HCT116 (cell line): ENCODE results near the gene MYO1B. TPM values are rescaled to one million over a fixed set of nuclear protein-coding genes. Genes with fewer than 3 reads are reported as not detected.

Experiments
- ATAC-seq: fragments of 200-7000 bp; cut with Tn5 transposase; 2 replicates; pipeline ENCODE4 v1.9.1; 2020; ENCODE audit warnings: mild to moderate bottlenecking, moderate library complexity
- BruUV-seq: library from RNA; stranded (reverse); fragments of 400-500 nt; replicated peaks from 2 replicates; lab custom pipeline; 2021; lab: Mats Ljungman, UMichigan
- CTCF ChIA-PET: fragments of 300-600 bp; sonication (Branson Sonifier 250); formaldehyde crosslinking; loops from one replicate; lab custom pipeline; 2021; ENCODE audit warnings: antibody characterized with exemption; lab: Charles Lee
- POLR2A ChIA-PET: fragments of 300-600, 350-600 bp; sonication (Branson Sonifier 250); formaldehyde crosslinking; loops from one replicate; lab custom pipeline; 2021; ENCODE audit warnings: antibody characterized with exemption; lab: Charles Lee
- RAD21 ChIA-PET, 2 experiments: fragments of 300-600 bp; sonication (Branson Sonifier 250); formaldehyde crosslinking; loops; one replicate each; lab custom pipeline; 2023; ENCODE audit warnings: low total read pairs in 2 of 2; ENCODE audit not compliant: uncharacterized antibody in 2 of 2, unreplicated experiment in 2 of 2, low non-redundant PET in 1 of 2; lab: Charles Lee
- DNase-seq: peaks from one replicate; pipeline ENCODE4 v3.0.0-alpha.2; 2010; ENCODE audit warnings: low read depth, low spot score
- H2AFZ ChIP-seq: fragments of 200-600 bp; shearing (Covaris generic), sonication (generic); 2 replicates; pipeline ENCODE4 v1.6.1; 2017; ENCODE audit warnings: low read depth, mixed run types, mixed read lengths, antibody characterized with exemption, low read length; ENCODE audit not compliant: poor library complexity, severe bottlenecking
- H3K27ac ChIP-seq: 2 replicates; pipeline ENCODE4 v1.5.1; 2012; ENCODE audit warnings: low read depth, low read length
- H3K27me3 ChIP-seq: fragments of 200-600 bp; sonication (generic); 2 replicates; pipeline ENCODE4 v1.6.1; 2016; ENCODE audit warnings: mixed run types, low read length, mixed read lengths; ENCODE audit not compliant: insufficient read depth
- H3K36me3 ChIP-seq, 2 experiments: fragments of 200-500 bp in 1 of 2; fragments of 200-600 bp in 1 of 2; sonication (Bioruptor generic) in 1 of 2; sonication (generic) in 1 of 2; 2 replicates each; pipeline versions ENCODE4 v1.5.1 to v1.6.1; 2014 to 2016; ENCODE audit warnings: low read length in 2 of 2, inconsistent platforms in 1 of 2, mixed read lengths in 1 of 2, mixed run types in 1 of 2; ENCODE audit not compliant: insufficient read depth in 2 of 2, control insufficient read depth in 1 of 2
- H3K4me1 ChIP-seq, 2 experiments: fragments of 200-600 bp in 1 of 2; sonication (generic) in 1 of 2; 2 replicates each; pipeline versions ENCODE4 v1.5.1 to v1.6.1; 2012 to 2017; ENCODE audit warnings: low read length in 2 of 2, inconsistent platforms in 1 of 2, mild to moderate bottlenecking in 1 of 2, mixed read lengths in 1 of 2, mixed run types in 1 of 2, moderate library complexity in 1 of 2; ENCODE audit not compliant: insufficient read depth in 2 of 2, control insufficient read depth in 1 of 2
- H3K4me2 ChIP-seq: fragments of 200-600 bp; sonication (generic); 2 replicates; pipeline ENCODE4 v1.6.1; 2017; ENCODE audit warnings: mixed run types, low read length, mixed read lengths
- H3K4me3 ChIP-seq, 2 experiments: fragments of 200-600 bp in 1 of 2; sonication (generic) in 1 of 2; replicated peaks in 1 of 2; 2 replicates each; pipeline ENCODE4 v1.5.1; 2011 to 2016; ENCODE audit warnings: low read length in 2 of 2, control low read depth in 1 of 2, low read depth in 1 of 2, mild to moderate bottlenecking in 1 of 2, mixed read lengths in 1 of 2, mixed run types in 1 of 2
- H3K79me2 ChIP-seq: fragments of 200-600 bp; sonication (generic); 2 replicates; pipeline ENCODE4 v1.6.1; 2017; ENCODE audit warnings: mild to moderate bottlenecking, mixed run types, low read length, moderate library complexity, mixed read lengths; ENCODE audit not compliant: insufficient read depth
- H3K9ac ChIP-seq: fragments of 200-600 bp; sonication (generic); 2 replicates; pipeline ENCODE4 v1.6.1; 2016; ENCODE audit warnings: low read length, mixed read lengths
- H3K9me2 ChIP-seq: fragments of 200-600 bp; sonication (generic), shearing (Covaris generic); 2 replicates; pipeline ENCODE4 v1.6.1; 2017; ENCODE audit warnings: mixed run types, mild to moderate bottlenecking, moderate library complexity; ENCODE audit not compliant: insufficient read depth
- H3K9me3 ChIP-seq, 2 experiments: fragments of 200-500 bp in 1 of 2; fragments of 200-600 bp in 1 of 2; sonication (Bioruptor generic) in 1 of 2; sonication (generic) in 1 of 2; 2 replicates each; pipeline ENCODE4 v1.6.1; 2014 to 2017; ENCODE audit warnings: low read length in 2 of 2, mixed read lengths in 2 of 2, inconsistent platforms in 1 of 2, low read depth in 1 of 2, mild to moderate bottlenecking in 1 of 2, mixed run types in 1 of 2, moderate library complexity in 1 of 2; ENCODE audit not compliant: control insufficient read depth in 1 of 2, insufficient read depth in 1 of 2
- H4K20me1 ChIP-seq: fragments of 200-600 bp; sonication (generic), shearing (Covaris generic); 2 replicates; pipeline ENCODE4 v1.6.1; 2017; ENCODE audit warnings: mixed run types, mild to moderate bottlenecking, moderate library complexity; ENCODE audit not compliant: insufficient read depth
- ATF3 ChIP-seq: IDR thresholded peaks from 2 replicates; pipeline ENCODE4 v1.6.1; 2012
- CBX3 ChIP-seq: IDR thresholded peaks from 2 replicates; pipeline ENCODE4 v1.6.1; 2012; ENCODE audit warnings: low read depth
- CEBPB ChIP-seq: IDR thresholded peaks from 2 replicates; pipeline ENCODE4 v1.6.1; 2012; ENCODE audit warnings: low read depth
- CTCF ChIP-seq, 3 experiments: fragments of 200-600 bp in 1 of 3; sonication (generic) in 1 of 3; IDR thresholded peaks in 2 of 3; conservative IDR thresholded peaks in 1 of 3; 2 replicates each; pipeline ENCODE4 v1.5.1; 2012 to 2017; ENCODE audit warnings: low read depth in 2 of 3, low read length in 2 of 3, antibody characterized with exemption in 1 of 3, borderline replicate concordance in 1 of 3, control low read depth in 1 of 3, mild to moderate bottlenecking in 1 of 3, mixed read lengths in 1 of 3, mixed run types in 1 of 3, moderate library complexity in 1 of 3; ENCODE audit not compliant: insufficient read depth in 1 of 3
- EGR1 ChIP-seq: IDR thresholded peaks from 2 replicates; pipeline ENCODE4 v1.6.1; 2012; ENCODE audit warnings: low read depth
- EZH2phosphoT487 ChIP-seq: fragments of 200-600 bp; IDR thresholded peaks from 2 replicates; pipeline ENCODE4 v1.6.1; 2018; ENCODE audit warnings: antibody characterized with exemption, borderline replicate concordance
- FOSL1 ChIP-seq: IDR thresholded peaks from 2 replicates; pipeline ENCODE4 v1.6.1; 2012; ENCODE audit warnings: low read depth
- JUND ChIP-seq: IDR thresholded peaks from 2 replicates; pipeline ENCODE4 v1.6.1; 2012
- POLR2AphosphoS5 ChIP-seq: IDR thresholded peaks from 2 replicates; pipeline ENCODE4 v1.6.1; 2011; ENCODE audit warnings: mild to moderate bottlenecking, low read depth, low read length, moderate library complexity
- RAD21 ChIP-seq: IDR thresholded peaks from 2 replicates; pipeline ENCODE4 v1.6.1; 2012; ENCODE audit warnings: low read depth, mild to moderate bottlenecking
- SIN3A ChIP-seq: IDR thresholded peaks from 2 replicates; pipeline ENCODE4 v1.6.1; 2012; ENCODE audit warnings: low read depth
- SP1 ChIP-seq: IDR thresholded peaks from 2 replicates; pipeline ENCODE4 v1.6.1; 2012; ENCODE audit warnings: low read depth
- SRF ChIP-seq: IDR thresholded peaks from 2 replicates; pipeline ENCODE4 v1.6.1; 2012; ENCODE audit warnings: low read depth
- TCF7L2 ChIP-seq: IDR thresholded peaks from 2 replicates; pipeline ENCODE4 v1.7.0; 2011; ENCODE audit warnings: borderline replicate concordance, inconsistent platforms; ENCODE audit not compliant: insufficient read depth, insufficient read length; ENCODE audit errors: extremely low read depth
- YY1 ChIP-seq: IDR thresholded peaks from 2 replicates; pipeline ENCODE4 v1.6.1; 2011; ENCODE audit warnings: low read length, low read depth, moderate library complexity, mild to moderate bottlenecking; ENCODE audit not compliant: insufficient replicate concordance; ENCODE audit errors: extremely low read depth
- ZBTB33 ChIP-seq: IDR thresholded peaks from 2 replicates; pipeline ENCODE4 v1.6.1; 2011; ENCODE audit warnings: mild to moderate bottlenecking, low read length, moderate library complexity; ENCODE audit not compliant: insufficient replicate concordance; ENCODE audit errors: extremely low read depth
- ZFX ChIP-seq: fragments of 450-650 bp; IDR thresholded peaks from 2 replicates; pipeline ENCODE4 v1.6.1; 2017
- ZNF274 ChIP-seq: fragments of 200-500 bp; sonication (Bioruptor generic); IDR thresholded peaks from 2 replicates; pipeline ENCODE4 v1.6.1; 2014; ENCODE audit warnings: mild to moderate bottlenecking, low read depth, low read length, inconsistent platforms
- intact Hi-C: fragments of 100-400 bp; cut with micrococcal nuclease; formaldehyde crosslinking; loops from 2 replicates; pipeline ENCODE4 v1.10.0; 2022
- total RNA-seq: library from RNA; stranded (reverse); gene quantifications from one replicate; pipeline ENCODE4 v1.2.1, GENCODE V29; 2021; ENCODE audit not compliant: unreplicated experiment

The MYO1B gene
- total RNA-seq, 1 experiment from 2014 or later, result 51.7 TPM

GRCh38 chr2:191402966-191403565, 157.9 kb downstream of the MYO1B start:
- H3K4me3 ChIP-seq, result no peak overlapping the region
- BruUV-seq, result no TSS peak
- ChIA-PET POLR2A (no interaction called here), CTCF (no interaction called here), RAD21 (no interaction called here)
- ATAC-seq (no peak), DNase-seq (no peak)
- H3K9me2 ChIP-seq, result no peaks in the 10 kb centered on the region
- peaks cover 2 to 11% of the 10 kb centered on the region in 2 experiments; a peak in 2 of 4 replicates for H3K36me3 ChIP-seq
- no peaks in the 10 kb centered on the region for H4K20me1 ChIP-seq
- H3K27me3 ChIP-seq, result no peaks in the 10 kb centered on the region
- H3K9ac ChIP-seq, result no peak overlapping the region
- no peaks in the 10 kb centered on the region for H3K9me3 ChIP-seq
- intact Hi-C loops, result no loop called here
- no peak overlapping the region for H2AFZ ChIP-seq
- H3K4me2 ChIP-seq, result no peak overlapping the region
- no peaks in the 10 kb centered on the region for H3K4me1 ChIP-seq
- H3K27ac ChIP-seq, result no peak overlapping the region
- TF ChIP-seq ZNF274 (no peak), TCF7L2 (no peak), RAD21 (no peak), EGR1 (no peak), ZBTB33 (no peak), ZFX (no peak), ATF3 (no peak), CEBPB (no peak), CTCF (IDR thresholded peaks at IDR 0.05 in 2 of 3, conservative IDR thresholded peaks at IDR 0.05 in 1 of 3; ENCODE audit: borderline replicate concordance in 1 of 3, insufficient read depth in 1 of 3, low read depth in 2 of 3, low read length in 2 of 3) (no peak), CBX3 (no peak), FOSL1 (no peak), POLR2AphosphoS5 (no peak), SRF (no peak), YY1 (no peak), SIN3A (no peak), SP1 (no peak), EZH2phosphoT487 (no peak), JUND (no peak)
- no peaks in the 10 kb centered on the region for H3K79me2 ChIP-seq
